HFFc6 (cell line): ENCODE data around the gene PTPN13. TPM values are rescaled to one million over a fixed set of nuclear protein-coding genes. Genes with fewer than 3 reads are reported as not detected.

Experiments
- DNase-seq: peaks from one replicate; pipeline ENCODE4 v3.0.0-alpha.2; 2018
- H3K27ac Mint-ChIP-seq: 2 replicates; pipeline ENCODE4 v1.8.0; 2020; ENCODE audit warnings: mild to moderate bottlenecking, mixed read lengths
- H3K27me3 Mint-ChIP-seq: 2 replicates; pipeline ENCODE4 v1.8.0; 2021; ENCODE audit warnings: mild to moderate bottlenecking, moderate library complexity, mixed read lengths; ENCODE audit not compliant: insufficient read depth
- H3K36me3 Mint-ChIP-seq: 2 replicates; pipeline ENCODE4 v1.8.0; 2021; ENCODE audit warnings: low read depth, mixed read lengths
- H3K4me1 Mint-ChIP-seq: 2 replicates; pipeline ENCODE4 v1.8.0; 2020; ENCODE audit warnings: low read depth, mixed read lengths
- H3K4me3 Mint-ChIP-seq: 2 replicates; pipeline ENCODE4 v1.8.0; 2020; ENCODE audit warnings: mild to moderate bottlenecking, moderate library complexity, mixed read lengths
- H3K9me3 Mint-ChIP-seq: 2 replicates; pipeline ENCODE4 v1.8.0; 2020; ENCODE audit warnings: mild to moderate bottlenecking, mixed read lengths
- CTCF ChIP-seq: fragments of 200-600 bp; sonication (generic); IDR thresholded peaks from 2 replicates; pipeline ENCODE4 v1.5.0; 2021; ENCODE audit warnings: antibody characterized with exemption, mild to moderate bottlenecking
- total RNA-seq, 6 experiments: library from RNA; stranded (reverse); fragmentation: NEBNext Ultra II Directional; extraction: Animal tissue kit (Norgen Biotek cat#: 25700); gene quantifications; 2 replicates in 1 of 6; 3 replicates in 5 of 6; pipeline ENCODE4 v1.2.3, GENCODE V29; 2021

PTPN13 gene
- total RNA-seq, 6 experiments from 2014 or later = 48.2 to 65.7 (median 58.1) TPM

GRCh38 chr4:86627462-86628135 lies 33.5 kb downstream of the PTPN13 start:
- no peak overlapping the region for H3K27ac Mint-ChIP-seq
- H3K4me3 Mint-ChIP-seq = no peak overlapping the region
- peaks cover 21% of the 10 kb centered on the region for H3K4me1 Mint-ChIP-seq
- H3K27me3 Mint-ChIP-seq = peaks cover 2% of the 10 kb centered on the region; the same call in 1 of the 2 replicates
- H3K36me3 Mint-ChIP-seq = peaks cover 19% of the 10 kb centered on the region
- no peak for TF ChIP-seq CTCF
- no peak for DNase-seq
- H3K9me3 Mint-ChIP-seq = peaks cover 5% of the 10 kb centered on the region

GRCh38 chr4:86630629-86631028 lies 36.5 kb downstream of the PTPN13 start:
- H3K27ac Mint-ChIP-seq = no peak overlapping the region
- no peak overlapping the region for H3K4me3 Mint-ChIP-seq
- peaks cover 27% of the 10 kb centered on the region for H3K4me1 Mint-ChIP-seq

GRCh38 chr4:86631166-86631565 lies 37.1 kb downstream of the PTPN13 start:
- H3K4me1 Mint-ChIP-seq = peaks cover 22% of the 10 kb centered on the region
- no peak for DNase-seq
- TF ChIP-seq CTCF = no peak
- peaks cover 33% of the 10 kb centered on the region for H3K36me3 Mint-ChIP-seq
- H3K27me3 Mint-ChIP-seq = peaks cover 2% of the 10 kb centered on the region; the same call in 1 of the 2 replicates
- no peak overlapping the region for H3K27ac Mint-ChIP-seq
- H3K4me3 Mint-ChIP-seq = no peak overlapping the region
- peaks cover 10% of the 10 kb centered on the region for H3K9me3 Mint-ChIP-seq

More at GRCh38 chr4:86630629-86631028, 36.5 kb downstream of the PTPN13 start:
- DNase-seq = no peak
- peaks cover 28% of the 10 kb centered on the region for H3K36me3 Mint-ChIP-seq
- peaks cover 2% of the 10 kb centered on the region; the same call in 1 of the 2 replicates for H3K27me3 Mint-ChIP-seq
- no peak for TF ChIP-seq CTCF
- H3K9me3 Mint-ChIP-seq = peaks cover 10% of the 10 kb centered on the region

GRCh38 chr4:86633854-86634253 lies 39.7 kb downstream of the PTPN13 start:
- Mint-ChIP-seq H3K9me3 (peaks cover 10% of the 10 kb centered on the region), H3K36me3 (peaks cover 40% of the 10 kb centered on the region), H3K27me3 (peaks cover 2% of the 10 kb centered on the region; the same call in 1 of the 2 replicates), H3K4me3 (peak overlapping the region; percentile 44; the same call in 1 of the 2 replicates), H3K27ac (peak overlapping the region; percentile 40; the same call in 1 of the 2 replicates), H3K4me1 (peaks cover 16% of the 10 kb centered on the region)
- TF ChIP-seq CTCF = no peak
- no peak for DNase-seq

GRCh38 chr4:86640469-86640868 lies 46.4 kb downstream of the PTPN13 start:
- peak; percentile 23 for DNase-seq
- H3K4me3 Mint-ChIP-seq = no peak overlapping the region
- TF ChIP-seq CTCF = no peak
- no peak overlapping the region for H3K27ac Mint-ChIP-seq
- H3K9me3 Mint-ChIP-seq = no peaks in the 10 kb centered on the region
- no peaks in the 10 kb centered on the region for H3K27me3 Mint-ChIP-seq
- H3K36me3 Mint-ChIP-seq = peaks cover 20% of the 10 kb centered on the region
- H3K4me1 Mint-ChIP-seq = peaks cover 21% of the 10 kb centered on the region
